Neural cell (in vitro differentiated cells): ENCODE data around the gene TBX18. TPM values are rescaled to one million over a fixed set of nuclear protein-coding genes. Genes with fewer than 3 reads are reported as not detected.

Source experiments
- H2AFZ ChIP-seq: fragments of 200-600, 300-800 bp; sonication (generic), shearing (Covaris generic); 2 replicates; pipeline ENCODE4 v1.6.0; 2014; ENCODE audit warnings: low read depth, mild to moderate bottlenecking, antibody characterized with exemption, low read length, moderate library complexity
- H3F3A ChIP-seq: fragments of 200-600 bp; shearing (Covaris generic); 2 replicates; pipeline ENCODE4 v1.6.1; 2016; ENCODE audit warnings: mild to moderate bottlenecking, moderate library complexity, mixed read lengths, antibody characterized with exemption, low read length; ENCODE audit not compliant: insufficient read depth, poor library complexity, severe bottlenecking
- H3K27ac ChIP-seq: fragments of 200-600, 300-800 bp; sonication (generic), shearing (Covaris generic); 2 replicates; pipeline ENCODE4 v1.5.1; 2014; ENCODE audit warnings: mild to moderate bottlenecking, low read length, moderate library complexity
- H3K27me3 ChIP-seq: fragments of 300-800, 200-600 bp; sonication (generic), shearing (Covaris generic); 2 replicates; pipeline ENCODE4 v1.6.0; 2014; ENCODE audit warnings: mild to moderate bottlenecking, low read depth, low read length, moderate library complexity; ENCODE audit not compliant: insufficient read depth
- H3K36me3 ChIP-seq: fragments of 300-800, 200-600 bp; sonication (generic), shearing (Covaris generic); 2 replicates; pipeline ENCODE4 v1.5.1; 2014; ENCODE audit warnings: mild to moderate bottlenecking, antibody characterized with exemption, low read length, moderate library complexity; ENCODE audit not compliant: insufficient read depth
- H3K4me2 ChIP-seq: fragments of 300-800, 200-600 bp; sonication (generic), shearing (Covaris generic); 2 replicates; pipeline ENCODE4 v1.6.0; 2014; ENCODE audit warnings: mild to moderate bottlenecking, low read length
- H3K4me3 ChIP-seq: fragments of 300-800, 200-600 bp; sonication (generic), shearing (Covaris generic); 2 replicates; pipeline ENCODE4 v1.5.1; 2014; ENCODE audit warnings: mild to moderate bottlenecking, low read length, moderate library complexity
- H3K79me2 ChIP-seq: fragments of 200-600 bp; shearing (Covaris generic); replicated peaks from 2 replicates; pipeline ENCODE4 v1.6.0; 2014; ENCODE audit warnings: mild to moderate bottlenecking, low read length, moderate library complexity; ENCODE audit not compliant: insufficient read depth
- H3K9ac ChIP-seq: fragments of 300-800, 200-600 bp; sonication (generic), shearing (Covaris generic); 2 replicates; pipeline ENCODE4 v1.6.1; 2016; ENCODE audit warnings: mild to moderate bottlenecking, low read length, mixed read lengths
- H3K9me2 ChIP-seq: fragments of 200-600 bp; shearing (Covaris generic); 2 replicates; pipeline ENCODE4 v1.6.1; 2016; ENCODE audit warnings: mild to moderate bottlenecking, low read length, mixed read lengths; ENCODE audit not compliant: insufficient read depth
- H3K9me3 ChIP-seq: fragments of 200-600, 300-800 bp; sonication (generic), shearing (Covaris generic); 2 replicates; pipeline ENCODE4 v1.6.1; 2016; ENCODE audit warnings: mild to moderate bottlenecking, mixed run types, low read length, moderate library complexity, mixed read lengths
- H4K20me1 ChIP-seq: fragments of 200-600 bp; shearing (Covaris generic); 2 replicates; pipeline ENCODE4 v1.6.1; 2016; ENCODE audit warnings: mild to moderate bottlenecking, mixed run types; ENCODE audit not compliant: insufficient read depth
- EP300 ChIP-seq: fragments of 450-650 bp; conservative IDR thresholded peaks from 2 replicates; pipeline ENCODE4 v1.6.1; 2014; ENCODE audit warnings: antibody characterized with exemption, mild to moderate bottlenecking, moderate library complexity; ENCODE audit not compliant: poor library complexity, severe bottlenecking
- EZH2 ChIP-seq: fragments of 200-600, 300-800 bp; shearing (Covaris generic), sonication (generic); IDR thresholded peaks from 2 replicates; pipeline ENCODE4 v1.6.1; 2014; ENCODE audit warnings: antibody characterized with exemption, low read length, borderline replicate concordance, mild to moderate bottlenecking; ENCODE audit not compliant: insufficient read depth, poor library complexity, severe bottlenecking
- MXI1 ChIP-seq: fragments of 450-650 bp; conservative IDR thresholded peaks from 2 replicates; pipeline ENCODE4 v1.6.1; 2014; ENCODE audit warnings: antibody characterized with exemption, mild to moderate bottlenecking; ENCODE audit not compliant: poor library complexity, severe bottlenecking
- POLR2AphosphoS5 ChIP-seq: IDR thresholded peaks from 2 replicates; pipeline ENCODE4 v1.6.1; 2012
- RAD21 ChIP-seq: fragments of 450-650 bp; conservative IDR thresholded peaks from 2 replicates; pipeline ENCODE4 v1.6.1; 2014; ENCODE audit warnings: antibody characterized with exemption, mild to moderate bottlenecking, moderate library complexity
- REST ChIP-seq: IDR thresholded peaks from 2 replicates; pipeline ENCODE4 v1.6.1; 2012; ENCODE audit warnings: borderline replicate concordance
- SMC3 ChIP-seq: fragments of 450-650 bp; conservative IDR thresholded peaks from 2 replicates; pipeline ENCODE4 v1.6.1; 2014; ENCODE audit warnings: antibody characterized with exemption, mild to moderate bottlenecking, moderate library complexity; ENCODE audit not compliant: poor library complexity
- TAF1 ChIP-seq: IDR thresholded peaks from 2 replicates; pipeline ENCODE4 v1.6.1; 2012; ENCODE audit warnings: low read depth
- polyA plus RNA-seq: library from polyadenylated mRNA; depleted of rRNA; stranded (reverse); fragments of >200 nt; gene quantifications from 2 replicates; pipeline ENCODE4 v1.2.3, GENCODE V29; 2014
- TF ChIP-seq, protein P1 (sequence below): fragments of 450-650 bp; IDR thresholded peaks from 2 replicates; pipeline ENCODE4 v1.5.1; 2014; ENCODE audit warnings: antibody characterized with exemption, mild to moderate bottlenecking, moderate library complexity; ENCODE audit not compliant: poor library complexity, severe bottlenecking

Gene TBX18
- polyA plus RNA-seq, 1 donor from 2014 or later, result not detected

DNA sequence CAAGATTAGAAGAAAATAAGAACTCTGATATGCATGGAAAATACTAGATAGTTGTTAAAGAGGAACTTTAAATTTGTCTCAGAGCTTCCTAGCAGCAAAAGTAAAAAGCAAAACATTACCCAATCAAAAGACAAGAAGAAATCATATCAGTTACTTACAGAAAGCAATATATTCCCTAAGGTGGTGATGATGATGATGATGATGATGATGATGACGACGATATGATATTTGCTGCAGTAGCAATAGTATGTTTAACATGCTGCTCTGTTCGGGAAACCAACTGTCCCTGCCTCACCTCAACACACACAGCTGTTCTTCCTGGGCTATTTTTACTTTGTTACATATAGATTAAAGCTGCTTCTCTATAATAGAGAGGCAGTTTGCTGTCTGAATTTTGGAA, 12.0 kb upstream of the TBX18 start:
- Histone ChIP-seq H3K9me2 (no peaks in the 10 kb centered on the region), H3F3A (no peaks in the 10 kb centered on the region), H4K20me1 (no peaks in the 10 kb centered on the region), H3K4me3 (no peak overlapping the region), H3K27ac (no peak overlapping the region), H3K4me2 (no peak overlapping the region), H3K9me3 (no peaks in the 10 kb centered on the region), H2AFZ (no peak overlapping the region), H3K36me3 (no peaks in the 10 kb centered on the region), H3K9ac (no peak overlapping the region), H3K27me3 (peaks cover 79% of the 10 kb centered on the region), H3K79me2 (no peaks in the 10 kb centered on the region)
- no peak for TF ChIP-seq MXI1
- no peak for TF ChIP-seq SMC3
- TF ChIP-seq EP300, result no peak
- no peak for TF ChIP-seq TAF1
- TF ChIP-seq EZH2, result no peak
- TF ChIP-seq POLR2AphosphoS5, result no peak
- no peak for TF ChIP-seq REST
- TF ChIP-seq, protein P1, sequence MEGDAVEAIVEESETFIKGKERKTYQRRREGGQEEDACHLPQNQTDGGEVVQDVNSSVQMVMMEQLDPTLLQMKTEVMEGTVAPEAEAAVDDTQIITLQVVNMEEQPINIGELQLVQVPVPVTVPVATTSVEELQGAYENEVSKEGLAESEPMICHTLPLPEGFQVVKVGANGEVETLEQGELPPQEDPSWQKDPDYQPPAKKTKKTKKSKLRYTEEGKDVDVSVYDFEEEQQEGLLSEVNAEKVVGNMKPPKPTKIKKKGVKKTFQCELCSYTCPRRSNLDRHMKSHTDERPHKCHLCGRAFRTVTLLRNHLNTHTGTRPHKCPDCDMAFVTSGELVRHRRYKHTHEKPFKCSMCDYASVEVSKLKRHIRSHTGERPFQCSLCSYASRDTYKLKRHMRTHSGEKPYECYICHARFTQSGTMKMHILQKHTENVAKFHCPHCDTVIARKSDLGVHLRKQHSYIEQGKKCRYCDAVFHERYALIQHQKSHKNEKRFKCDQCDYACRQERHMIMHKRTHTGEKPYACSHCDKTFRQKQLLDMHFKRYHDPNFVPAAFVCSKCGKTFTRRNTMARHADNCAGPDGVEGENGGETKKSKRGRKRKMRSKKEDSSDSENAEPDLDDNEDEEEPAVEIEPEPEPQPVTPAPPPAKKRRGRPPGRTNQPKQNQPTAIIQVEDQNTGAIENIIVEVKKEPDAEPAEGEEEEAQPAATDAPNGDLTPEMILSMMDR, result no peak
- no peak for TF ChIP-seq RAD21

- H3K4me3 ChIP-seq, result no peak overlapping the region
- H3K36me3 ChIP-seq, result no peaks in the 10 kb centered on the region
- H3K27me3 ChIP-seq, result peaks cover 86% of the 10 kb centered on the region
- H3F3A ChIP-seq, result no peaks in the 10 kb centered on the region
- no peak overlapping the region for H3K27ac ChIP-seq
- no peaks in the 10 kb centered on the region for H3K9me2 ChIP-seq
- no peak overlapping the region for H3K9ac ChIP-seq
- no peak overlapping the region for H2AFZ ChIP-seq
- no peaks in the 10 kb centered on the region for H3K79me2 ChIP-seq
- TF ChIP-seq REST (no peak), EZH2 (no peak), POLR2AphosphoS5 (no peak), EP300 (no peak), SMC3 (no peak), RAD21 (no peak), MXI1 (no peak), TAF1 (no peak)
- TF ChIP-seq, protein P1, result no peak
- no peaks in the 10 kb centered on the region for H4K20me1 ChIP-seq
- H3K9me3 ChIP-seq, result no peaks in the 10 kb centered on the region
- H3K4me2 ChIP-seq, result no peak overlapping the region
Measured at GRCh38 chr6:84775751-84776150, 11.4 kb upstream of the TBX18 start.
